NCI-H446 treated with DMSO at 0.1 percent for 48 hours (cell line): ENCODE measurements around the gene FGGY.
"Not testable (repeated sequence)": the region's sequence is repeated elsewhere in the genome, so short reads cannot be mapped to it uniquely, and the experiment has no call there.

Experiments
- DNase-seq: peaks from one replicate; lab custom pipeline; 2025; lab: John Stamatoyannopoulos, UW

The FGGY gene

DNA sequence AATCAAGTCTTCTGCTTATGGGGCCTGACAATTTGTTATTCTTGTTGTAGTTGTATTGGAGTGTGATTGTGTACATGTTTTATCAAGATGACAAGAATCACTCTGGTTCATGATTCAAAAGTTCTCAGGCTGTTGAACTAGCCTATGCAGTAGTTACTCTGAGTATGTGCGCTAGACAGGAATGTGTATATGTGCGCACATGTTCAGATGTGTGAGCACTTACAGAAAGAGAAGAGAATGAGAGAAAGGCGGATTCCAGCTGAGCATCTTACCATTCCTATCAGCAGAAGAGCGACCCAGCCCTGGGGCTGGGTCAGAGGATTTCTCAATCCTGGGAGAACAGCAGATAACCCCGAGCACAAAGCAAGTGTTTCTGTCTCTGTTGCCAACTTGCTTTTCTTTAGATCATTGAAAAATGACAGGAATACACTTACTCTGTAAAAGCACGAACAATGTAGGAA, 407.1 kb downstream of the FGGY start:
- no peak for DNase-seq

DNA sequence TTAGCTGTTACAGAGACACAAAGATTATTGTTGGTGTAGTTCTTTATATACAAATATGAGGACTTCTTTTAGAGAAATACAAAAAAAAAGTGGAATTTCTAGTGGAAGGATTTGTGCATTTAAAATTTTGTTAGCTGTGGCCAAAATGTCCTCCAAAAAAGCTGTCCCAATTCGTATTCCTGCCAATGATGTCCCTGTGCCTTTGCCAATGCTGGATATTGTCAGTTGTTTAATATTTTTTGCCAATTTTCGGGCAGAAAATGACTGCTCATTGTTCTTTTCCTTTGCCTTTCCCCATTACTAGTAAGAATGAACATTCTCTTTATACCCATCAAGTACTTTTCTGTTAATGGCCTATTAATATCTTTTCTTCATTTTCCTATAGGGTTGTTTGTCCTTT, 407.8 kb downstream of the FGGY start:
- DNase-seq = peak; percentile 16

DNA sequence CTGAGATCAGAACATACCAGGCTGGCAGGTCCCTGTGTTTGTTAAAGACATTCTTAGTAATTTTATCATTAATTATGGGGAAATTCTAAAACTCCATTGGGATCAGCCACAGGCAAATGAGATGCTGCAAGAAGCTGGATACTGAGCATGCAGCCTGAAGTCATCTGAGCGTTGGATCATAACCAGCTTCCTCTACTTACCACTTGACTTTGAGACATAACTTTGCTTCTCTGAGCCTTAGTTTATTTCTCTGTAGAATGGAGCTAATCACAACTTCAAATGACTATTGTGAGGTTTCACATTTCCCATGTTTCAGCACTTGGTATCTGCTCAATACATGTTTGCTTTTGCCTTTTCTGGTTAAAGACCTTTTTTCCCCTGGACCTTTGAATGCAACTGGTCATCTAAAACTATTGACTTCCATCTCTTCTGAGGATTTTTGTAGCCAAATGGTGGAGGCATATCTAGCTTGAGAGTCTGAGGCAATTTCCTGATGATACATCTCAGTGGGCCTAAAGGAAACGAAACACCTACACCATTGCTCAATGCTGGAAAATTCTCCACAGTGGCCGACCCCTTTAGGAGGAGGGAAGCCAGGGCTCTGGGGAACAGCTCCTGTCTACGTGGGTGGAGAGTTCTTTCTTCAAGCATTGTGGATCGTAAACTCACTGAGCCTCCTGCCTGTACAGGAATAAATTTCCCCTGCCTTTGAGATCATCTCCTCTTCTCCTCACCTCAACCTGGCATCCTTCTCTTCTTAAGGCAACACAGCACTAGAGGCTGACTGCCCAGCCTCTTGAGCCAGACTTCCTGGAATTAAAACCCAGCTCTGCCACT, 408.8 kb downstream of the FGGY start:
- DNase-seq = no peak

DNA sequence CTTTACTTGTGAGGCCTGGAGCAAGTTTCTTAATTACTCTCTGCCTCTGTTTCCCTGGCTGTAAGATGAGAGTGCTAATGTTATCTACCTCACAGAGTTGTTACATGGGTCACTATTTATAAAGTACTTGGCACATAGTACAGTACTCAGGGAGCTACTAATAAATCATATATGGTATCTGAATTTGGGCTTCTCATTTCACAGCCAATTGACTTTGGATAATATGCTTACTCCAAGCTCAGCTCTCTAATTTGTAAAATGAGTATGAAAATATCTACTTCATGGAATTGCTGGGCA, 409.4 kb downstream of the FGGY start:
- DNase-seq = no peak

DNA sequence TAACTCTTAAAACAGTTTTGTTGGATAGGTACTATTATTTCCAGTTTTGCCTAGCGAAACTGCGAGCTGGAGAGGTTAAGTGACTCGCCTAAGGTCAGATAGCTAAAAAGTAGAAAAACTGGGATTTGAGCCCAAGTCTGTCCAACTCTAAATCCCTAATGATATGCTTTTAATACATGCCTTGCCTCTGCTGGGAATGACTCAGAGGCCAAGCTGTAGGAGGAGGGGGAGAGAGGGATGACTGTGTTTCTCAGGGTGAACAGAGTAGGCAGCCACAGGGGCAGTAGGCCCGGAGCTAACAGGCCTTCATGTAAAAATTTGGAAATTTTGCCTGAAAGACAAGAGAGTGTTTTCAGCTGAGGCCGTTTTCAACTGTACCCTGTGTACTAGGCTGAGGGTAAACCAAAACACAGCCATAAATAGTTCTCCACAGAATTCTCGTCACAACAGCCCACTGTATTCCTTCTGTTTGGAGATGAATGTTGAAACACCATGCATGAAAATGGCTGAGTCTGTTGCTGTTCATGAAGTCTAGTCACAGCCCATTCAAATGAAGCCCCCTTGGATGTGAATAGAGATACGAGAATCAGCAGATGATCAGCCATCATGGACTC, 410.4 kb downstream of the FGGY start:
- DNase-seq = peak; percentile 63

DNA sequence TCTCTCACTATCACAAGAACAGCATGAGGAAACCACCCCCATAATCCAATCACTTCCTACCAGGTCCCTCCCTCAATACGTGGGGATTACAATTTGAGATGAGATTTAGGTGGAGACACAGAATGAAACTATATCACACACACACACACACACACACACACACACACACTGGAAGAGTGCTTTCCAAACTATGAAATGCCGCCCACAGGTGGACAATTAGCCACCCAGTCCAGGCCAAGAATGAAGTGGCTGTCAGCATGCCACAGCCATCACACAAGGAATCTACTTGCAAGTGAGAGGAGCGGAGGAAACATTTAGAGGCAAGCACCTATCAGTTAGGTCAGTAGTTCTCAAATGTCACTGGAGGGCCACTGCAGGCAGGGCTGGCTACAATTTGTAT, 412.4 kb downstream of the FGGY start:
- DNase-seq = no peak

DNA sequence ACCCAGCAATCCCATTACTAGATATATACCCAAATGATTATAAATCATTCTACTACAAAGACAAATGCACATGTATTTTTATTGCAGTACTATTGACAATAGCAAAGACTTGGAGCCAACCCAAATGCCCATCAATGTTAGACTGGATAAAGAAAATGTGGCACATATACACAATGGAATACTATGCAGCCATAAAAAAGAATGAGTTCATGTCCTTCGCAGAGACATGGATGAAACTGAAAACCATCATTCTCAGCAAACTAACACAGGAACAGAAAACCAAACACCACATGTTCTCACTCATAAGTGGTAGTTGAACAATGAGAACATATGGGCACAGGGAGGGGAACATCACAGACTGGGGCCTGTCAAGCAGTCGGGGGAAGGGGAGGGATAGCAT, 414.0 kb downstream of the FGGY start:
- DNase-seq = not testable (repeated sequence)

DNA sequence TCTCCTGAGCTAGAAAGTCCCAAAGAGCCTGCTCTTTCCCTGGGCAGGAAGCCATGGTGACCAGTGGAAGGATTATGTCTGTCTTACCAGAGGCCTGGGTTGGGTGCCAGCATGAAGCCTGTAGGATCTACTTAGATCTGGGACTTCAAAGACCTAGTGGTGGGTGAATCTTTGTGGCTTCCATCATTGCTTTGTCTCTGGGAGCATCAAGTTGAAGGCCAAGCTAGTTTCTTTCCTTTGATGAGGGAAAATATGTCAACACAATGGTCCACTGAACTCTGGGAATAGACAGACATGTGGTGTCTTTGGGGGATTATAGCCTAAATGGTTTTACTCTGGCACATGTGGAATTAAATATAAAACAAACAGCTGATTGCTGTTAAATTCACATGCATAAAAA, 417.3 kb downstream of the FGGY start:
- DNase-seq = no peak

DNA sequence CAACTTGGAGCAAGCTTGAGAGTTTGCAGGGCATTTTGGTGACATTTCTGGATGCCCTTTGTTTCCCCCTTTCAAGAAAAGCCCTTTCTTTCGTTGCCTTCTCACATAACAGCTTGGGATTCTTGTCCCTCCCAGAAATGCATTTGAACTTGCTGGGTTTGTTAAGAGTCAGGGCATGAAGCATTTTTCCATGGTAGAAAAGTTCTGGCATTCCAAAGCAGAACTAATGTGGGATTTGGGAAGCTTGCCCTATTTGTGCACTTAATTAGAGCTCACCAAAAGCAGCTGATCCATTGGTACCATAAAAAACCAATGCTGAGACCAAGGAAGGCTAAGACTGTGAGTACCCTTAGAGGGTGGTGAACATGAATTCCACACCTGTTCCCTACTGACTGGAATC, 418.1 kb downstream of the FGGY start:
- DNase-seq = no peak

DNA sequence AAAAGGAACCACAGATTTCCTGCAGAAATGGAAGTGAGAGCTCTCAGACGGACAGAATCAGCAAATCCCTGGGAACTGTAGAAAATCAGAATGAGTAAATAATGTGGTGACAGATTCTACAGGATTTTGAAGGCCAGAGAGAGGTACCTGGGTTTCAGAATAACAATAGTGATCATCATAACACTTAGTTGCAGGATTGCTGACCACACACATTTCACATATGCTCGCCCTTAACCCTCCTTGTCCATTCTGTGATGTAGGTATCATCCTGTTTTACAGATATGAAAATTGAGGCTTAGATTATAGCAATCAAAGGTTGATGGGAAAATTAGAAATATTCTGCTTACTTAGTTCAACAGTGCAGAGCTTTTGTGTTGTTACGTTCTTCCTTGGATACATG, 419.9 kb downstream of the FGGY start:
- no peak for DNase-seq

DNA sequence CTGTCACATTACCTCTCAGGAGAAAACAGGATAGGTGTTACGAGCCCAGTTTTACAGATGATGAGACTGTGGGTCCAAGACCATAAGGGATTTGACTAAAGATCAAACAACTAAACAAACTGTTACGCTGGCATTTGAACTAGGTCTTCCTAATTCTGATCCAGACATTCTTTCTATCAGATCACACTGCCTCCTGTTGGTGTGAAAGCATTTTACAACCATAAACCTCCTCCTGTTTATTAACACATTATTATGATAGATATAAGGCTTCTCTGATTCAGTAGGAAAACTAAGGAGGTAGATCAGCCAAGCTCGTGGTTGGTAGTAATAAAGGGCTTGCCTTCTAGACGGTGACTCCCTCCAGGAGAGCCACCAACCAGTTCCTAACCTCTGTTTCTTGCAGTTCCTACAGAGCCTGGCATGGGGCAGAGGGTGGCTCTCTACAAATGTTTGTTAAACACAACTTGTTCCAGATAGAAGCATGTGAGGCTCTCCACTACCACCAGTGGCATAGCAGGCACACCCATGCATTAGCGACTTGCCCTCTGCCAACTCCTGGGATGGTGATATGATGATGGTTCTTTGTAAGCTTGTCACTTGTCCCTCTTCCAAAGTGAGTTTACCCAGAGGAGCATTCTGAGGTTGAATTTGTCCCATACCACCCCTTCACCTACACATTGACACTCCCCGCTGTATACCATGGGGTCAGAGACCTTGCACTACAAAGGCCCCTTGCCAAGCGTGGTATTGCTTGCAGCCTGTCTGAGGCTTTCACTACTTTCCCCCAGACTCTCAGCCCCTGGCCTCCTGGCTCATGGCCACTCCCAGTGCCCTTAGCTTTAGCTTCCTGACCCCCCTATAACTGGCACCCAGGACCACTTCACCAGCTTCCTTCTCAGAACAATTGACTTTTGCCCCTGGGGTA, 421.4 kb downstream of the FGGY start:
- DNase-seq = no peak

DNA sequence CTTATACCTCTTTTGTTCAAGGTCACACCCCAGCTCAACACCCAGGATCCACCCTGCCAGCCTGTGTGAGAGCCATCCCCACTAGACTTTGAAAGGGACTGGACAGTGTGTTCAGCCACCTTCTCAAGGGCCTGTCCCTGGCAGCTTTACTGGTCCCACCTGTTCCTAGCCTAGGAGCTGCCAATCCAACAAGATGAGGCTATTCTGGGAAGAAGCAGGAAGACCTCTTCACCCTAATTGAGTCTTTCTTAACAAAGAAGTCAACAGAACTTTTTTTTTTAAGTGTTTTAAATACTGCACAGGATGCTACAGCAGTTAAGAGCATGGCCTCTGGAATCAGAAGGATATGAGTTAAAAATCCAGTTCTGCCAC, 422.1 kb downstream of the FGGY start:
- no peak for DNase-seq

DNA sequence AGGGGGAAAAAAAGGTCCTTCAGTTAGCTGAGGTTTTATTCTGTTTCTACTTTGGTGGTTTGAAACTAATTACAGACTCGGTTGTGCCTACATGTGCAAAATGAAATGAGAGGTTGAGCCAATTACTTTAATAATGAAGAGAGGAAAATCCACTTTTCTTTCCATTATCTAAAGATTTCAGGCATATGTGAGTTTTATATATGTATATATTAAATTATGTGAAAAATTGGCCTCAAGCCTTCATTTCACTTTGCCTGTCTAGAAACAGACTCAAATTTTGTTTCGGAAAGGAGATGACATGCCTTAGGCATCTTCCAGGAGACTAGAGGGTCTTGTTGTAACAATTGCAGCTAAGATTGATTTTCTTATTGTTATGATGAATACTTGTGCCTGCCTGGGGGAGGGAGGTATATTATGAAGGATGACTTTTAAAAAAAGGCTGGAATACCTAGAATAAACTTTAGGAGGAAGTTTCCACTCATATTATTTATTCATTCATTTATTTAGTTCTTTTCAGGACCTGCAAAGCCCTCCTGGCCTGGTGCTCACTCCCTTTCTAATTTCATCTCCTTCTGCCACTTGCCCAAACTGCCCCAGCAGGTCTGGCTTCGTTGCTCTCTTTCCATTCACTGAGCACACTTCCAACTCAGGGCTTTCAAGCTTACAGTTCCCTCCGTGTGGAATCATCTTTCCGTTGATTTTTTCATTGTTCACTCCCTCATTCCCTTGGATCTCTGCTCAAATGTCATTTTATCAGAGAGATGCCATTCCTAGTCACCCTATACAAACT, 423.6 kb downstream of the FGGY start:
- no peak for DNase-seq

DNA sequence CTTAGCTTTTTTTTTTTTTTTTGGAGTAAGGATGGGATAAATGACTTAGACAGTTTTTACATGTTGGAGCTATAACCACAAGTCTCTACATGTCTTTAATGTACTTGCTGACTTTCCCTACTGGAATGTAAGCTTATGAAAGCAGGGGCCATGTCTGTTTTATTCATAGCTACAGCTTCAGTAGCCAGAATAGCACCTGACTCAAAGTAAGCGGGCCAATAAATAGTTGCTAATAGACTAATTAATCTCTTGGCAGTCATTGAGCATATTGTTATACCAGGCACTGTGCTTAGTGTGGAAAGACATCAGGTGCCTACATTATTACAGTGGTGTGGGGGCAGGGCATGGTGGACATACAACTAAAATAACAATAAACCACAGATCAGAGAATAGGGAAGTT, 433.4 kb downstream of the FGGY start:
- DNase-seq = no peak

DNA sequence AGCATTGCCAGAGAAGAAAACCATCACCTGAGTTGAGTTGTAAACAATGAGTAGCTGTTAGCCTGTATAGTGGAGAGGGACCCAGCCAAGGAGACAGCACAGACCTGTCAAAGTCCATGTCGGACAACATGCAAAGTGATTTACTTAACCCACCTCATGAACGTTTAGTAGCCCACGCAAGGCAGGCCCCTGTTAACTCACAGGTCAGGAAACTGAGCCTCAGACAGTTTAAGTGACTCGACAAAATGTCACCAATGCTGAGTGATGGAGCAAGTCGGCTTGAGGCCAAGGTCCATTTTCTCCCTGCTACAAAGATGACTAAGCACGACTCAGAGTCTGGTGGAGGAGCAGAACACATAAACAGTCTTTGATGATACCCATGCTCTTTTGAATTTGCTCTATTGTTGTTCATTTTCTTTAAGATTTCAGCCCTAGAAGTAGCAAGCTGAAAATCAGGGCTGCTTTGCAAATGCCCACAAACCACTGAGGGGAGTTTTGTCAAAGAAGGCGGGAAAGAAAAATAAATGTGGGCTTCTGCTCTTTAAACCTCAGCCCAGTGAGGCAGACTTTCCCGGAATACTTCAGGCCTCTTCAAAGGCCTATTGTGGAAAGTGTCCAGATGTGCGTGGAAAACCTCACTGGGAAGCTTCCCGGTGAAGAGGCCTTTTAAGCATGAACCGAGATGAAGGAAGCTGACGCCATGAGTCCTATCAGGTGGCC, 434.0 kb downstream of the FGGY start:
- peak; percentile 9 for DNase-seq

DNA sequence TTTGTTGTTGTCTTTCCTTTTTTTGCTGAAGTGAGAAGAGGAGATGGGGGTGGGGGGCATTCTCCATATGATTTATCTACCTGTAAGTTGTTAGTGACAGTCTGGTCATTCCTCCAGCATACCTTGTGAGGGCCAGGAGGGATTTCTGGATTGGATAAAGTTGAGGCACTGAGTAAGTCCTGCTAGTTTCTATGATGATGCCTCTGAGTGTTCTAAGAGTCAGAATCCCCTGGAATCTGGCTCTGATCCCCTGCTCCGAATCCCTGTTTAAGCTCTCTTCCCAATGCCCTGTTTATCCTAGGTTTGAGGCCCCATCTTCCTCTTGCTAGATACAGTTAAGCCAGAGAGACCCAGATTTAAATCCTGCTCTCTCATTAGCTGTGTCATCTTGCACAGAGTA, 434.7 kb downstream of the FGGY start:
- DNase-seq = no peak

DNA sequence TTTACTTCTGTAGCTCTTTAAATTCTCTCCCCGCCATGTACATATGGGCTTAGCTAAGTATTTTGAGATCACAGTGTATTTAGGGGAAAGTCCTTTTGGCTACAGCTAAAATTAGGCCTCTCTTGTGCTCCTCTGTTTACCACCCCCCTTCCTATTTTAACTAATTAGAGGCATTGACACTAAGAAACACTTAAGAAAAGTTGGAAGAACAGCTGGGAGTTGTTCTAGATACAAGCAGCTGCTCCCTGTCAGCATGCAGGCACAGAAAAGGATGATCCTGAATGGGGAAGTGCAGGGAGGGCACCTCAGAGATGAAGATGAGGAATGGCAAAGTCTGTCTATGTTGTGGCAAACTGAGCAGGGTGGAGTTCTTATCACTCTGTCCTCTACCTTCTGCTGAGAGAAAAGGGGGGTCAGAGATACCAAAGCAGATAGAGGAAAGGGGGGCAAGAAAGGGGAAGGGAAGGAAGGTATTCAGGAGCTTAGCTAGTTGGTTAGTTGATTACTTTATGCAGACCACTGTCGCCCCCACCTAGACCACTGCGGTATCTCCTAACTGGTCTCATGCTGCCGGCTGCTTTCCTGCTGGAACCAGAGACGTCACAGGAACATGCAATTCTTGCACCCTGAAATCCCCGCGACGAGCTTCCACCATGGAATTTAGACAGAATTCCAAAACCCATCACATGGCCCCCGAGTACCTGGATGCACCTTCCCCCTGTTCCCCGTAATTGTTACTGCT, 435.5 kb downstream of the FGGY start:
- DNase-seq = no peak

DNA sequence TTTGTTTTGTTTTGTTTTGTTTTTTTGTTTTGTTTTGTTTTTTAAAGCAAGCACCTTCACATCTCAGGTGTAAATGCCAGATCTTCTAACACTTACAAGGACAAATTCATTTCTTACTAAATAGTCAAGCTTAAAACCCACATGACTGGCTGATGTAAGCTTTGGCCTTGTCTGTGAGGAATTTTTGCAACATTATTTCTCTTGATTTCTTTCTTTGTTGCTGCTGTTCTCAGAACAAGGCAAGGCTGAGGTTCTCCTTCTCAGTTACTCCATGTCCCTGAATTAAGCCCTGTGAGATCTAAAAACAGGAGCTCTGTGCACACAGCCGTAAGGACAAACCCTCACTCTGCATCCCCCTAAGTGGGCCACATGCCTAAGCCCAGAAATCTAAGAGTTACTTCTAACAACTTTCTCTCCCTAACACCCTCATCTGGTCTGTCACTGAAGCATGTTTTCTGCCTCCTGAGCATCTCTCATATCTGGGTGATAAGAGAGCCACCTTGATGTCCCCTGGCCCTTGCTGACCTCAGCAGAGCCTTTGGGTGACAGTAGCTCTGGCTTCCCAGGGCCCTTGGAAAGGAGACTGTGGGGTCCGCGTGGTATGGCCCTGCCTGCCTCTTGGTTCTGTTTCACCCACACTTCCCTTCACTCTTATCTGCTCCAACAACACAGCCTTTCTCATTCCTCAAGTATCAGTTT, 436.7 kb downstream of the FGGY start:
- no peak for DNase-seq

DNA sequence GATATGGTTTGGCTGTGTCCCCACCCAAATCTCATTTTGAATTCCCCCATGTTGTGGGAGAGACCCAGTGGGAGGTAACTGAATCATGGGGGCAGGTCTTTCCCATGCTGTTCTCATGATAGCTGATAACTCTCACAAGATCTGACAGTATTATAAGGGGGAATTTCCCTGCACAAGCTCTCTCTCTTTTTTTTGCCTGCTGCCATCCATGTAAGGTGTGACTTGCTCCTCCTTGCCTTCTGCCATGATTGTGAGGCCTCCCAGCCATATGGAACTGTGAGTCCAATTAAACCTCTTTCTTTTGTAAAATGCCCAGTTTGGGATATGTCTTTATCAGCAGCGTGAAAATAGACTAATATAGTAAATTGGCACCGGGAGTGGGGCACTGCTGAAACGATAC, 439.0 kb downstream of the FGGY start:
- not testable (repeated sequence) for DNase-seq

DNA sequence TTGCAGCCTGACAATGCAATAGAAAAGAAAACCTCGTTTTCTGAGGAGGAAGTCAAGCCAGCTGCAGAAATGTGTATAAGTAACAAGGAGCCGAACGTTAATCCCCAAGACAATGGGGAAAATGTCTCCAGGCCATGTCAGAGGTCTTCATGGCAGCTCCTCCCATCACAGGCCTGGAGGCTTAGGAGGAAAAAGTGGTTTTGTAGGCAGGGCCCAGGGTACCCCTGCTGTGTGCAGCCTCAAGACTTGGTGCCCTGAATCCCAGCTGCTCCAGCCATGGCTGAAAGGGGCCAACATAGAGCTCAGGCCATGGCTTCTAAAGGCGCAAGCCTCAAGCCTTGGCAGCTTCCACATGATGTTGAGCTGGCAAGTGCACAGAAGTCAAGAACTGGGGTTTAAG, 439.9 kb downstream of the FGGY start:
- no peak for DNase-seq
